NT2/D1 (cell line): Measurements from ENCODE around the gene APOBEC3B.

Experiments
- SUZ12 ChIP-seq: IDR thresholded peaks from 2 replicates; pipeline ENCODE4 v1.6.1; 2011; ENCODE audit not compliant: insufficient read length, insufficient read depth; ENCODE audit errors: extremely low read depth
- YY1 ChIP-seq: IDR thresholded peaks from 2 replicates; pipeline ENCODE4 v1.6.1; 2011; ENCODE audit not compliant: insufficient read length, insufficient read depth
- ZNF274 ChIP-seq: IDR thresholded peaks from 2 replicates; pipeline ENCODE4 v1.6.1; 2011; ENCODE audit warnings: mild to moderate bottlenecking, low read depth, low read length

GRCh38 chr22:38942702-38943101, 39.4 kb upstream of the APOBEC3B start:
- TF ChIP-seq ZNF274 (no peak), SUZ12 (no peak), YY1 (no peak)
